Ascending aorta (tissue), 2 donors: ENCODE measurements around the gene IL1RL2. TPM values are rescaled to one million over a fixed set of nuclear protein-coding genes. Genes with fewer than 3 reads are reported as not detected.

Experiments
- DNase-seq, 2 donors: peaks; one replicate each; pipeline ENCODE4 v3.0.0-alpha.2; 2019; ENCODE audit warnings: low spot score in 2 of 2
- H3K27ac ChIP-seq, 2 donors: fragments of 200-600 bp; sonication (generic); one replicate each; pipeline ENCODE4 v1.5.1; 2016 to 2017; ENCODE audit warnings: mild to moderate bottlenecking in 1 of 2
- H3K27me3 ChIP-seq: fragments of 200-600 bp; sonication (generic); one replicate; pipeline ENCODE4 v1.5.1; 2017
- H3K36me3 ChIP-seq, 2 donors: fragments of 200-600 bp; sonication (generic); one replicate each; pipeline ENCODE4 v1.5.1; 2016
- H3K4me1 ChIP-seq, 2 donors: fragments of 200-600 bp; sonication (generic); one replicate each; pipeline ENCODE4 v1.5.1; 2016 to 2017; ENCODE audit warnings: mild to moderate bottlenecking in 1 of 2
- H3K4me3 ChIP-seq, 2 donors: fragments of 200-600 bp; sonication (generic); one replicate each; pipeline ENCODE4 v1.5.1; 2016 to 2017; ENCODE audit warnings: mild to moderate bottlenecking in 1 of 2
- H3K9me3 ChIP-seq, 2 donors: fragments of 200-600 bp; sonication (generic); one replicate each; pipeline ENCODE4 v1.5.1; 2016
- intact Hi-C: fragments of 100-400 bp; cut with DNase I; formaldehyde crosslinking; loops from one replicate; pipeline ENCODE4 v1.15.1; 2023
- total RNA-seq: library from RNA; depleted of rRNA; stranded (reverse); fragments of >200 nt; gene quantifications from one replicate; pipeline ENCODE4 v1.1.0, GENCODE V29; 2016
- TF ChIP-seq, protein P1 (sequence below), 3 experiments: fragments of 200-600 bp in 2 of 3; fragments of 450-650 bp in 1 of 3; sonication (generic) in 2 of 3; IDR thresholded peaks; one replicate each; pipeline ENCODE4 v1.5.1; 2016 to 2019; ENCODE audit warnings: antibody characterized with exemption in 3 of 3, mild to moderate bottlenecking in 1 of 3, moderate library complexity in 1 of 3

IL1RL2 gene
- not detected for total RNA-seq

DNA sequence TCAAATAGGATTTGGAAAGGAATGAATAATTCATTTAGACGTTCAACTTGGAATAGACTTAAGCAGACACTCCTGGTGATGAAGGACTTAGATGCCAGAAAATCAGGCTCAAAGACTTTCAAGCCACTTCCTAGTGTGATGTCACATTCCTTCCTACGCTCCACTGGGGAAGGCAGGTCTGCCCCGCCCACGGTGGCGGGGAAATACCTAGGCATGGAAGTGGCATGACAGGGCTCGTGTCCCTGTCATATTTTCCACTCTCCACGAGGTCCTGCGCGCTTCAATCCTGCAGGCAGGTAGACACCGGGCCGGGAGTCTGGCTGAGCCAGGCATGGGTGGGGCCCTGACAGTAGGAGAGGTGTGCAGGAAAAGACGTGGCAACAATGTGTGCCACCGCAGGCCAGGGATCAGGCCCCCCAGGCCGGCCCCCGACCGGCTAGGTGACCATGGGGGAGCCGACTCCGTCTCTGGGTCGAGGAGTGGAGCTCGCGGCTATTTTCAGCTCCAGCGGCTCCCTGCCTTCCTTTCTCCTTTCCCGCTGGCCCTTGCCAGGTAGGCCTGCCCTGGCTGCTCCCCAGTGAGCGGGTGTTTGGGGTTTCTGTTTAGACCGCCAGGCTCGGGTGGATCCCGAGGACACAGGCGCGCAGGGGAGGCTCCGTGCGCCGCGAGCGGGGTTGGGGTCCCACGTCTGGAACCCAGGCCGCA, at the start of gene IL1RL2:
IL1RL2 (plus strand) TSS at position 233 of the 705 bp plus-strand sequence. CDS start 845 bp downstream, outside the sequence.
- no peak within 1 kb of the TSS for H3K27ac ChIP-seq
- DNase-seq: no peak
- intact Hi-C loops: loop anchor here (5.0 to 10.0 kb wide), 2 partner anchors 165 to 168 kb away; partner anchors contain the start of gene IL18R1

DNA sequence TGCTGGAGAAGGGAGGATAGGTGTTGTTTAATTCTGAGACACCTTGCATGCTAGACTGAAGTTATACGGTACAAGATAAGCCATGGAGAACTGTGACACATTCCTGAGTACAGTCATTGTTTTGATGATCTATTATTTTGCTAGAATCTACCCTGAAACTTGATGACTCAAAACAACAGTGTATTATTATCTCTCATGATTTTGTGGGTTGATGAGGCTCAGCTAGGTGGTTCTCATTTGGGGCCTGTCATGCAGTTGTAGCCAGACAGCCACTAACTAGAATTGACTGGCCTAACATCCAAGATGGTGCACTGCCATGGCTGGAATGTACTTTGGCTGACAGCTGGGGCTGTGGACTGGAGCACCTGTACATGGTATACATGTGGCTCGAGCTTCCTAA, 49.7 kb upstream of the IL1RL2 start:
- no peak overlapping the region for H3K27ac ChIP-seq
- intact Hi-C loops: no loop called here
- H3K4me3 ChIP-seq: no peak overlapping the region
- H3K4me1 ChIP-seq: peaks cover 0 to 5% of the 10 kb centered on the region in 2 donors
- H3K36me3 ChIP-seq: no peaks in the 10 kb centered on the region
- no peaks in the 10 kb centered on the region for H3K27me3 ChIP-seq
- H3K9me3 ChIP-seq: no peaks in the 10 kb centered on the region
- TF ChIP-seq, protein P1, sequence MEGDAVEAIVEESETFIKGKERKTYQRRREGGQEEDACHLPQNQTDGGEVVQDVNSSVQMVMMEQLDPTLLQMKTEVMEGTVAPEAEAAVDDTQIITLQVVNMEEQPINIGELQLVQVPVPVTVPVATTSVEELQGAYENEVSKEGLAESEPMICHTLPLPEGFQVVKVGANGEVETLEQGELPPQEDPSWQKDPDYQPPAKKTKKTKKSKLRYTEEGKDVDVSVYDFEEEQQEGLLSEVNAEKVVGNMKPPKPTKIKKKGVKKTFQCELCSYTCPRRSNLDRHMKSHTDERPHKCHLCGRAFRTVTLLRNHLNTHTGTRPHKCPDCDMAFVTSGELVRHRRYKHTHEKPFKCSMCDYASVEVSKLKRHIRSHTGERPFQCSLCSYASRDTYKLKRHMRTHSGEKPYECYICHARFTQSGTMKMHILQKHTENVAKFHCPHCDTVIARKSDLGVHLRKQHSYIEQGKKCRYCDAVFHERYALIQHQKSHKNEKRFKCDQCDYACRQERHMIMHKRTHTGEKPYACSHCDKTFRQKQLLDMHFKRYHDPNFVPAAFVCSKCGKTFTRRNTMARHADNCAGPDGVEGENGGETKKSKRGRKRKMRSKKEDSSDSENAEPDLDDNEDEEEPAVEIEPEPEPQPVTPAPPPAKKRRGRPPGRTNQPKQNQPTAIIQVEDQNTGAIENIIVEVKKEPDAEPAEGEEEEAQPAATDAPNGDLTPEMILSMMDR (IDR thresholded peaks at IDR 0.05): no peak
- DNase-seq: no peak

More for the DNA sequence above, at the start of gene IL1RL2:
- Histone ChIP-seq H3K36me3 (no peaks in the 10 kb centered on the region), H3K4me3 (peak within 1 kb of the TSS; percentile 62 to 74), H3K4me1 (peaks cover 0 to 4% of the 10 kb centered on the region in 2 donors), H3K9me3 (no peaks in the 10 kb centered on the region), H3K27me3 (no peaks in the 10 kb centered on the region)
- TF ChIP-seq, protein P1 (IDR thresholded peaks at IDR 0.05): no peak

DNA sequence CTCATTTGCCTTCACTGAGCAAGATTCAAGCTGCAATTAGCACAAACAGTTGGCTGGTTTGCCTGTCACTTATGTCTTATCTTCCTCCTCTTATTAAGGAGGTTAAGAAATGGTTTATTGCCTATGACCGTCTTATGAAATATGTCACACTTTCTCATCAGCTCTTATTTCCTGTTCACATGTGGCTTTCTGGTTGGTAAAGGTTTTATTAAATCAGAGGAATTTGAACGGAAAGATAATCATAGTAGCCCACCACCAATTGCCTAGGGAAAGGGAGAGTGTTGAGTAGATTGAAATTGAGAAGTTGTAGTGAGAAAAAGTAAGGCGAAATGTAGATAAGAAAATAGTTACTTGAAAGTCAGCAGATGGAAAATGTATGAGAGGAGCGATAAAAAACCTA, 48.5 kb upstream of the IL1RL2 start:
- no peaks in the 10 kb centered on the region for H3K27me3 ChIP-seq
- no peaks in the 10 kb centered on the region for H3K9me3 ChIP-seq
- no peak overlapping the region for H3K4me3 ChIP-seq
- intact Hi-C loops: no loop called here
- TF ChIP-seq, protein P1 (IDR thresholded peaks at IDR 0.05): no peak
- no peak for DNase-seq
- no peak overlapping the region for H3K27ac ChIP-seq
- no peaks in the 10 kb centered on the region for H3K36me3 ChIP-seq
- peaks cover 0 to 5% of the 10 kb centered on the region in 2 donors for H3K4me1 ChIP-seq

DNA sequence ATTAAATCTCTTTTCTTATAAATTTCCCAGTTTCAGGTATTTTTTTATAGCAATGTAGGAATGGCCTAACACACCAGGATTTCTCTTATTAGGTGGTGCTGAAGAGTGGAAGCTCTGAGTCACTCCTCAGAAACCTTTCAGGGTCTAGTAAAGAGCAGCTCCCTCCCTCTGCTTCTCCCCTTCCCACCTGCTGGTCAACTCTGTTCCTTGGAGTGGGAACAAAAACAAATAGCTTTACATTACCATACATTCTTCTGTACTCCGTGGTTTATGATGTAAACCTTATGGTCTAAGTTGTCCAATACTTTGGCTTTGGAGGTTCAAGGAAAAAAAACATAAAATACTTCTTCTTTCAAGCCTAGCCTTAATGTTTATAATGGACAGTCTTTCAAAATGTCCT, 47.0 kb upstream of the IL1RL2 start:
- Histone ChIP-seq H3K9me3 (peaks cover 0 to 2% of the 10 kb centered on the region in 2 donors), H3K27ac (no peak overlapping the region), H3K27me3 (no peaks in the 10 kb centered on the region), H3K36me3 (no peaks in the 10 kb centered on the region), H3K4me1 (peaks cover 0 to 5% of the 10 kb centered on the region in 2 donors), H3K4me3 (no peak overlapping the region)
- TF ChIP-seq, protein P1 (IDR thresholded peaks at IDR 0.05): no peak
- no peak for DNase-seq
- intact Hi-C loops: loop anchor here (5.0 kb wide), 1 partner anchor 33 kb away; no protein-coding TSS in a partner anchor

DNA sequence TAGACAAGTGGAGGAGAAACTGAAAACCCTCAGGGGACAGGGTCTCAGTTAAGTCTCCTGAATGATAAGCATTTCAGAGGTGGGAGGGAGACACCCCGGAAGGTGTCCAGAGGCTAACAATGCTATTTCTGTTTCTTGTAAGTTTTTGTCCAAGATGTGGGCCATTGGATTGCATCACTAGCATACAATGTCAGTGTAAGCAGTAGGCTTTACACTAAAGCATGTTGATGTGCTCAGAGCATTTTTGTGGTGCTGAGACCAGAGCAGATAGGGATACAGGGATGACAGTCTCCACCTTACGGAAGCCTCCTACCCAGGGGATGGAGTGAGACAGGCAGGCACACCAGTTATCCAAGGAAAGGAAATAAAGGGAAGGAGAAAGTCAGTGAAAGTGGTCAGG, 46.4 kb upstream of the IL1RL2 start:
- Histone ChIP-seq H3K4me3 (no peak overlapping the region), H3K4me1 (peaks cover 0 to 5% of the 10 kb centered on the region in 2 donors), H3K36me3 (no peaks in the 10 kb centered on the region), H3K27me3 (no peaks in the 10 kb centered on the region), H3K27ac (no peak overlapping the region), H3K9me3 (peaks cover 0 to 8% of the 10 kb centered on the region in 2 donors)
- TF ChIP-seq, protein P1 (IDR thresholded peaks at IDR 0.05): no peak
- no peak for DNase-seq
- intact Hi-C loops: loop anchor here (5.0 kb wide), 1 partner anchor 33 kb away; no protein-coding TSS in a partner anchor
